NCI-H2227 (cell line): ENCODE results near the gene IFNGR1.

Source experiments
- DNase-seq: peaks from one replicate; lab custom pipeline; 2025; ENCODE audit not compliant: unreplicated experiment; lab: John Stamatoyannopoulos, UW

Gene IFNGR1

DNA sequence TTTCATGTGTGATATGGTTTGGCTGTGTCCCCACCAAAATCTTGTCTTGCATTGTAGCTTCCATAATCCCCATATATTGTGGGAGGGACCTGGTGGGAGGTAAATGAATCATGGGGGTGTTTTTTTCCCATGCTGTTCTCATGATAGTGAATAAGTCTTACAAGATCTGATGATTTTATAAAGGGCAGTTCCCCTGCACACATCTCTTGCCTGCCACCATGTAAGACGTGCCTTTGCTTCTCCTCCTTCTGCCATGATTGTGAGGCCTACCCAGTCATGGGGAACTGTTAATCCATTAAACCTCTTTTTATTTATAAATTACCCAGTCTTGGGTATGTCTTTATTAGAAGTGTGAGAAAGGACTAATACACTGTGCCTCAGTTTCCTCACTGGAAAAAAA is 41.6 kb downstream of the IFNGR1 start:
- no peak for DNase-seq

DNA sequence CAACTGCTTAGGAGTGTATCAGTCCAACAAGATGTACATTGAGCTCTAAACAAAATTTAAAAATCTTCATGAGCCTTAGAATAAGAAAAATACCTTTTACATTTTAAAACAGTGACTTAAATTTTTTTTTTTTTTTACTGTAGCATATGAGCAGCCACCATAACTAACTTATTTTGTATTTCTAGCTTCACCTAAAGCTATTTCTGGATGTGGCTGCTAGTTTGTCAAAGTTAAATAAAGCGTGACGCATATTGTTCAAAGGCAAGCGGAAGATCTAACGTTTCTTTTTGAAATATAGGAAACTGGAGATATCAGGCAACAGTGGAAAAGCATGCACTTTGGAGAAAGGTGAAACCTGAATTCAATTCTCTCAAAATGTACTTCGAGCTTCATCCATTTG is 42.5 kb downstream of the IFNGR1 start:
- DNase-seq, result no peak

DNA sequence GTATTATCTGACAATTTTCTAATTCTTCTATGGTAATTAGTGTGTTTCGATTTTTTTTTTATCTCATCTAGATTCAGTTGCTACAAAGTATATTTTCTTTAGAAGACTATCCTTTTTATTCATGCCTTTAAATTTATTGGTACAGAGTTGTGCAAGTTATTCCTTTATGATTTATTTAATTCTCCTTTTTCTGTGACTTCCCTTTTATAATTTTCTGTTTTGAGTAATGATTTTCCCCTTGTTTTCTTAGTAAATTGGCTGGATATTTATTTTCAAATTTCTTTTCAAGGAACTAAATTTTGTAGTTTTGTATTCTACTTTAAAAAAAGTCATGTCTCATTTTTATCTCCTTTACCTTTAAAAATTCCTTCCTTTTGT is 43.3 kb downstream of the IFNGR1 start:
- DNase-seq, result no peak

DNA sequence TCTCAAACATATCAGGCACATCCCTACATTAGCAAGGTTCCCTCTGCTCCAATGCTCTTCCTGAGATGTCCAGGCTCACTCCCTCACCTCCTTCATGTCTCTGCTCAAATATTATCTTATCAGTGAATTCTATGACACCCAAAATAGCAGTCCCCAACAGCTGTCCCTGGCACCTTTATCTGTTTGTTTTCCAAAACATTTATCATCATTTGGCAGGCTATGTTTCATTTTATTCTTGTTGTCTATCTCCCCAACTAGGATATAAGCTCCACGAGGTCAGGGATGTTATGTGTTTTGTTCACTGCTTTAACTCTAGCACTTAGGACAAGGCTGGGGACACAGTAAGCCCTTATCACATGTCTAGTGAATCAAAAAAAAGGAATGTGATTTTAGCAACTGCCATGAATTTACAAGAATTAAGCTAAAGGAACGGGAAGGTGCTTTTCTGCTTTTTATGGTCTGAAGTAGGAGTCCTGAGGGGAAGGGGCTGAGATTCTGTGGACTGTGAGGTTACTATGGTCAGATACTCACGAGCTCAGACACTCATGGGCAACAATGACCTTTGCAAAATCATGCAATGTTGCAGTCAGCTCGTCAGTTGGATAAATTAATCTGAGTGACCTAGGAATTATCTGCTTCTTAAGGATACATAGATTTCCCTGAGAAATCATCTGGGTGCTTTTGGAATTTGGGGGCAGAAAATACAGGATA is 43.9 kb downstream of the IFNGR1 start:
- DNase-seq, result no peak

DNA sequence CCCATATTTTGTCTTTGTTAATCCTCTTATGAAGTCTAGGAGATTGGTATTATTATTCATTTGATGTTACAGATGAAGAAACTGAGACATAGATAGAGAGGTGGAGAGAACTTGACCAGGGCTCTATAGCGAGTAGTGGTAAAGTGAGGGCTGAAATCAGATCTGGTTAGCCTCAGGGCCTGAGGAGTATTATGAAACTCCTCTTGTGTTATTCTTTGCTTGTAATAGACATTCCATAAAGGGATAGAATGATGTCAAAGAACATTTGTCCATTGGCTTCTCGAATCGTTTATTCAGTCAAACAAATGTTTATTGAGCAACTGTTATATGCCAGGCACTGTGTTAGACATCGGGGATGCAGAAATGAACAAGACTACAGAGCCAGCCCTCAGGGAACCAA is 45.7 kb downstream of the IFNGR1 start, which contains the start of gene IL22RA2:
TSS of gene IL22RA2 (minus strand) at position 144 of the 400 bp plus-strand sequence. CDS start 11,895 bp downstream, outside the sequence.
- no peak for DNase-seq

DNA sequence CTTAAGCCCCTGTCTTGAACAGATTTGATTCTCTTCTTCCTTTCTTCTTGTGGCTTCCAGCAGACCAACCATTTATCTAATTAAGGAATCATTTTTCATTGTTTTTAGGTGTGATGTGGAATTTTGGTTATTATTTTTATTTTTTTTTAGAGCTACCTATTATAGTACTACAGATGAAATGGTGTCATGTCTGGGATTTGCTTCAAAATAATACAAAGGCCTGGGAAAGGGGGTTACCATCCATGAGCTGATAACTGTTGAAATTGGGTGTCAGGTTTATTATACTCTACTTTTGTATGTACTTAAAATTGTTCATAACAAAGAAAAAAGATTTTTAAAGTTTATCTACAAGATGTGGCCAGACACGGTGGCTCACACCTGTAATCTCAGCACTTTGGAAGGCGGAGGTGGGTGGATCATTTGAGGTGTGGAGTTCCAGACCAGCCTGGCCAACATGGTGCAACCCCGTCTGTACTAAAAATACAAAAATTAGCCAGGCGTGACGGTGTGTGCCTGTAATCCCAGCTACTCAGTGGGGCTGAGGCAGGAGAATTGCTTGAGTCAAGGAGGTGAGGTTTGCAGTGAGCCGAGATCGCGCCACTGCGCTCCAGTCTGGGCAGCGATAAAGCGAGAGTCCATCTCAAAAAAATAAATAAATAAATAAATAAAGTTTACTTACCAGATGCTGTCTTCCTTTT is 46.3 kb downstream of the IFNGR1 start:
- no peak for DNase-seq

DNA sequence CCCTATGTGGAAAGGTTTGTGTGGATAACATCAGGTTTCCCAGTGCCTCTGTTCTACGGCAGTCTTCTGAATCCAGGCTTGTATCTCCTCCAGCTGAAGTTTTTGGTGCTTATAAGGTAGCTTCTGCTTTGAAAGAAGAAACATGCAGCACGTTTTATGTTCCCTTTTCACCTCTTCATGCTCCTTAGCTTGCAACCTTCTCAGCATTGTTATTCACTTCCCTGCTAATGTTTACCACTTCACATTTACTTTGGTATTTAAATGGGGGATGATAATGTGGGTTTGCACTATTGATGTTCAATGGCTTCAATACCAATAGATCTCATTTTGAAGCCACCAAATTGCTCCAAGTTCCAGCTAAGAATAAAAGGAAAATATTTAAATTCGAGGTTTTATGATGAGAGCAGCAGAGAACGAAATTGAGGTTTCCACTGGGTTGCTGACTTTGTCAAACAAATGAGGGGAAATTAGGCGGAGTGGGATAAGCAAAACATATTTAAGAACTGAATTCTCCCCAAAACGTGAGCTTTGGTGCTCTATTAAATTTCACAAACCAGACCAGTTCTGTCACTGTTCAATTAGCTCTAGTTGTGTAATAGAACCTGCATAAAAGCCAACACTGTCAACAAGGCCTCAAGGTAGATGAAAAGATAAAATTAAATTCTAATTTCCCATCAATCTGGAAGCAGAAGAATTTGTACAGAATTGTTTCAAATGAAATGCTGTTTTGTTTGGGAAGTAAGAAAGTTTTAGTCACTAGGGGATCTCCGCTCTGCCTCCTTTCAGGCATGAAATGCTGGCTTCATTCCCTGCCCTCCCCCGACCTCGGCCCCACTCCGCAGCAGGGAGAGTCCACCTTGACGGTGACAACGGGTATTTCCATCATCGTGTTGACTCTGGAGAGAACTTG is 47.1 kb downstream of the IFNGR1 start:
- DNase-seq, result no peak

DNA sequence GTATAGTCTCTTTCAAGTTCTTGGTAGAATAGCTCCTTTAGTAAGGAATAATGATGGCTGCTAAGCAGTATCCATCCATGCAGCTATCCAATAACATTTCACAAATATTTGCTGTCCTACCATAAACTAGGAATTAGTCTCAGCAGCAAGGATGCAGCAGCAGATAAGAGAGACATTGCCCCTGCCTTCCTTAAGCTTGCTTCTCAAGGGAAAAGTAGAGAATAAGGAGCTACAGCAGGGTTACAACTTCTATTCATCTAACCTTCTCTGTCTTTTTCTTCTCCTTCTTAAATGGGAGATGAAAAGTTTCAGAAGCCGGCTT is 48.2 kb downstream of the IFNGR1 start:
- no peak for DNase-seq

DNA sequence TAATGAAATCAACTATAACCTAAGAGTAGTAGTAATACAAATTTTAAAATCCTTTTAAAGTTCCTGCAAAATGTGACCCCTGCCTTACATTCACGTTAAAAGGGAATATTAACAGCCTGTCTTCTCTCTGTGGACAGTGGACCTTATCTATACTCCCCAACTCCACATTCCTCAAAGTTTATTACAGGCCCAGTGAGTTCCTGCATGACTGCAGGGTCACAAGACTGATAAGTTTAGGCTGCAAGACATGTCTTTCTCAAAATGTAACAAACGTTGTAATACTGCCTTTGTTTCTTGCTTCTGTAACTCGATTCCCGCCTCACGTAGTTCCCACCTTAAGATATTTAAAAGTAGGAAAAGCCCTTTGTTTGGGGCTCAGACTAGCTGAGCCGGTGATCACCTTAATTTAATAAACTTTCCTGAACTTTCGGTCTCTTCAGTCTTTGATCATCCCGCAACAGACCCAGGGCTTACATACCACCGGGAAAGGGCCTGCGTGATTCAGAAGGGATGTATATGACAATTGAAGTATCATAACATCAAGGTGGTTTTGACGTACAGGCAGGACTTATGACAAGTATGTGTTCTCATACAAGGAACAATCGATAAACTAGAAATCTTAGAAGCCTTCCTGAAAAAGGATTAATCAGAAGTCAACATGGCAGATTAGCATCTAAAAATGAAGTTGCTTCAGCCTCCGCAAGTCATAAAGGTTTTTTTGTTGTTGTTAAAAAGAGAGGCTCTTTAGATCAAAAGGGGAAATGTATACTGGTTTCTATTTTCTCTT is 48.7 kb downstream of the IFNGR1 start:
- no peak for DNase-seq

DNA sequence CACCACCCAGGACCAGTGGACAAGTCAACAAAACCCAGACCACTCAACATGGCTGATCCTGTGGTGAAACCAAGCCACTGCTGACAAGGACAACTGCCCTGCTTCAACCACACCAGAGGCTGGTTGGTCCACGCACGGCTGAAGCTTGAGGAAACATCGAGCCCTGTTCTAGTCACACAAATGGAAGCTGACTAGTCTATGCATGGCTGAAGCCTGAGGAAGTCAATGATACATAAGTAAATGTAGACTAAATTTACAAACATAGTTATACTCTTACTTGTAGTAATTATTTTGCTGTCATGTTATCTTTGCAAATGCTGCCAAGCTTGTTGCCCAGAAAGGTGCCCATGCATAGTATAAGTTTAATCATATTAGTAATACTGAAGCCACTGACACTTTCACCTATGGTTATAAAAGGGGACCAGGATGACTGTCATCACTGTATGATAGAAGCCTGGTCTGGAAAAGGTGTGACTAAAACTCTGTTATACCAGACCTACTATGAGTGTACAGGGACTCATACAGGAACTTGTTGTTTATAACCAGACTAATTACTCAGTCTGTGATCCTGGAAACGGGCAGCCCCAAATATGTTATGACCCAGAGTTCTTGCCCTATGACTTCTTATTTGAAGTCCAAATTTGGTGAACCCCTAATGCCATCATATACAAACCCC is 51.3 kb downstream of the IFNGR1 start:
- no peak for DNase-seq

DNA sequence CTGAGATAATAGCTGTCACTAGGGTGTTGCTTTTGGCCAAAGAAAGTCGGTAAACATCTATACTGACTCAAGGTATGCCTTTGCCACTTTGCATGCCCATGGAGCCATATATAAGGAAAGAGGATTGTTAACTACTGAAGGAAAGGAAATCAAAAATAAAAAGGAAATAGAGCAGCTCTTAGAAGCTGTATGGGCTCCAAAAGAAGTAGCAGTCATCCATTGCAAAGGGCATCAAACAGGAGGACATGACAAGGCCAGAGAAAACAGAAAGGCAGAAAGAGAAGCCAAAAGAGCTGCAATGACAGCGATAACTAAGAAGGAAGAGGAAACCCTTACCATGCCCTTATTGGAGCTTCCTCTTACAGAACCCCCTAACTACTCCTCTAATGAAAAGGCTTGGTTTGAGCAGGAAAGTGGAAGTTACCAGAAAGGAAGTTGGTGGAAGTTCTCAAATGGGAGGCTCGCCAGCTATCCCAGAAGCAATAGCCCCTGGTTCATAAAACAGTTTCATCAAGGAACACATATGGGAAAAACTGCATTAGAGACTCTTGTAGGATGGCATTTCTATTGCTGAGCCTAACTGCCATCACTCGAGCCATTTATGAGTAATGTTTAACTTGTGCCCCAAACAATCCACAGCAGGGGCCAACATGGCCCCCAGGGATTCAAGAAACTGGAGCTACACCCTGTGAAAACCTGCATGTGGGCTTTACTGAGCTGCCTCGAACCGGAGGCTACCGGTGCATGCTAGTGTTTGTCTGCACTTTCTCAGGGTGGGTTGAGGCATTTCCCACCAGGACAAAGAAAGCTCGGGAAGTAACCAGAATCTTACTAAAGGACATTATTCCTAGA is 52.7 kb downstream of the IFNGR1 start:
- DNase-seq, result no peak

DNA sequence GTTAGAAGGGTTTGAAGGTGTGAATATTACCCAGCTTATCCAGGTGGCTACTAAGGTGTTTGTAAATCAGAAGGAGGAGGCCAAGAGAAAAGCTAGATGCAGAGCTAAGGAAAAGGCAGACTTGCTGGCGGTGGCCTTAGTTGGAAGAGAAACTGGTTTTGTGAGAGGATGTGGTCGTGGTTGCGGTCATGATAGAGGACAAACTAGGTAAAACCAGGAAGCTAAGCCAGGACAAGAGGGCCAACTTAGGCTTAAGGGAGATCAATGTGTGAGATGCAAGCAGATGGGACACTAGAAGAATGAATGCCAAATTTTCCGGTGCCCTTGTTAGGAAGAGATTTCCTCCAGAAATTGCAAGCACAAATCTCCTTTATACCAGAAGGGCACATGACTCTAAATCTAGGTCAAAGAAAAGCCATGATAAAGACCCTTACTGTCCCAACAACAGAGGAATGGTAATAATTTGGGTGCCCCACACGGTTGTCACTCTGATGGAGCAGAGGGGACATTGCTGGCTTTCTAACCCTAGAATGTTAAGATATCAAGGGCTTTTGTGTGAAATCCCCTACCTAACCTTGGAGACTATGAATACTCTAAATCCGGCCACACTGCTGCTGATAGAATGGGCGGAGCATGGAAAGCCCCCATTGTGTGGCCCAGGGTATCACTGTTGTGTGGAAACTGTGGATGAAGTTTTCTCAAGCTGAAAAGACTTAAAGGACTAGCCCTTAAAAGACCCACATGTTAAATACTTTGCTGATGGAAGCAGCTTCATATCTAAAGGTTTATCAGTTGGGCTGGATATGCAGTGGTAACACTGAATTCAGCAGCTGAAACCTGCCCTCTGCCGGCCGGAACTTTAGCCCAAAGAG is 53.6 kb downstream of the IFNGR1 start:
- no peak for DNase-seq

DNA sequence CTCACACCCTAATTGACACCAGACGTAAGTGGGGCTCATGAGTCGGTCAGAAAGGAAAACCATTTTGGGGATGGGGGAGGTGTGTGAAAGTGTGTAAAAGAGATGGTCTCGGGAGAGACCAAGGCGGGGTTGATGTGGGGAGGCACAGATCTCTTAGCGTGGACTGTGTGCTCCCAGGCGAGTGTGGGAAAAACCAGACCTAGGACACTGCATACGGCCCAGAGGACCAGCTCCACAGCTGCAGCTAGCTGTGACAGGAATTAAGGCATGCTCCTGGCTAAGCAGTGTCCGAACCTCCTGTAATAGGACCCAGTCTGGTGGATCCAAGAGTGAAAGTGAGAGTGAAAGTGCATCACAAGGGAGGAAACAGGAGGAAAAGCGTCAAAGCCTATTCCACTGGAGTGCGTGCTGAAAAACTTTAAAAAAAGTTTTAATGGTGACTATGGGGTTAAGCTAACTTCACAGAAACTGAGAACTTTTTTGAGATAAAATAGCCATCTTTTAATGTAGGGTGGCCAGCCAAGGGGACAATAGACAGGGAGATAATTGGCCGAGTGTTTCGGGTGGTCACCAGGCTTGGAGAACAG is 55.4 kb downstream of the IFNGR1 start:
- no peak for DNase-seq

DNA sequence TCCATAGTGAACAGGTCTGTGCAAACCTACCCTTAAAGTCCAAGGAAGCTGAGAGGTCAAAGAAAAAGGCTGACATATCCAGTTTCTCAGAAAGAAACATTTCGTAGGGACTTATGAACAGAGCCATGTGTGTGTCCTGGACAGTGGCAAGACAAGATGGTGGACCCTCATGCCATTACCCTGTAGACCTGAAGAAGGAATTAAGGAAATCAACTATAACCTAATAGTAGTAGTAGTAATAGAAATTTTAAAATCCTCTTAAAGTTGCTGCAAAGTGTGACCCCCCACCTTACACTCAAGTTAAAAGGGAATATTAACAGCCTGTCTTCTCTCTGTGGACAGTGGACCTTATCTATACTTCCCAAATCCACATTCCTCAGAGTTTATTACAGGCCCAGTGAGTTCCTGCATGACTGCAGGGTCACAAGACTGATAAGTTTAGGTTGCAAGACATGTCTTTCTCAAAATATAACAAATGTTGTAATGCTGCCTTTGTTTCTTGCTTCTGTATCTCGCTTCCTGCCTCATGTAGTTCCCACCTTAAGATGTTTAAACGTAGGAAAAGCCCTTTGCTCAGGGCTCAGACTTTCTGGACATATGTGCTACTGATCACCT is 56.4 kb downstream of the IFNGR1 start:
- DNase-seq, result no peak

DNA sequence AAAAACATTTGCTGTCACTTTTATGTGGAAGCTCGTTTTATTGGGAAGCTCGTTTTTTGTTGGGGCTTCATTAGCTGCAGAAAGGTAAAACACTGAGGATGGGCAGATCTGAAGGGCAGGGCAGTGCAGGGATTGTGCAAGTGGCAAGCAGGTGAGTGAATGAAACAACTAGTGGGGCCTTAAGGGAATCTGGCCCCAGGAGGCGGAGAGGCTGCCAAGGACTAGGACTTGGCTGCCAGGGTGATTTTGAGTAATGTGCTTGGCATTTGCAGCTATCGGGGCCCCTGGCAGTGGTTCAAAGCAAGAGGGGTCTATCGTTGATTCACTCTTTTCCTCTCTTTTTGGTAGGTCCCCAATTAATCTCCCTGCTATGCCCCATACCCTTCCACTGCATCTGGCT is 57.2 kb downstream of the IFNGR1 start:
- DNase-seq, result no peak

DNA sequence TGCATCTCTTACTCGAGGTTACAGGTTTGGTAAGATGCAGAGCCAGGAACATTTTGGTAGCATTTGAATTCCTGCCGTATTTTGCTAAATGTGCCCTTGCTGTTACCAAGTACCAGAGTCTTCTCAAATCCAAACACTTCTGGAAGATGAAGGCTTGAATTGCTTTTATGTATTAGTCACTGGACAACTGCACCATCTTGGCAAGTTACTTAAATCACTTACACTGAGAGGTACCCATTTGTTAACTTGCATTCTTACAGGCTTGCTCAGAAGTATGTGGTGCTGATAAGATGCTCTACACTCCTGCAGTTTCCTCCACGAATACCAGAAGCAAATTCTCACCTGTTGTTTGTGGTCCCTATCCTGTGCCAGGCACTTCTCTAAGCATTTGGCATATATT is 58.4 kb downstream of the IFNGR1 start:
- DNase-seq, result no peak

DNA sequence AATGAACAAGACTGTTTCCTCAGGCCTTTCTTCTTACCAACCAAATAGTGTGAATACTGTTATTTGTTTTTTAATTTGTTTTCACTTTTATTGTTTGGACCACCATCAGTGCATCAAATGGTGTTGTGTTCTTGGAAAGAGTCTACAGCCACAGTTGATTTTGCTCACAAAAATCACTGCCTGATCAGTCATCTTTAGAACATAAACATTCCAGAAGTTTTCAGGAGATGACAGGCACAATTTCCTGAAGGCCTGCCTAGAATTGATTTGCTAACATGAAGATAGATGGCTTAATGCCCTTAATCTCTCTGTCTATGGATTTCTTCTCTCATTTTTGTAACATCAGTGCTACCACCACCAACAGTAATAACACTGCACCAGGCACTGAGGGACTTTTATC is 59.3 kb downstream of the IFNGR1 start:
- no peak for DNase-seq

DNA sequence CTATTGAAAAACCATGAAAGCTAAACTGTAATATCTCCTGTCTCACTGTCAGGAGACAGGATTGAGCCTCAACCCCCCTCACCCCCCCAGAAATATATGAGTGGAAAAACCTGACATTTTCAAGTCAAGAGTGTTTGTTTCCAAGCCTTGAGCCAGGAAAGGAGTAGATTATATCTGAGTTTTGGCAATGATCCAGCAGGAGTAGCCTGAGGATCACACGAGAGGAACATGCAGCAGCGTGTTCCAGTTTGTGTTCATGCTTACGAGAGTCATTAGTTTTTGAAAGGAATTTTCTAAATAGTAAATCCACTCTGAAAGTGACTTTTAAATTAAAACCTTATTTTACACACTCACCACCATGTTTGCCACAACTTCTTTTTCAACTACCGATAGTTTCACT is 61.6 kb downstream of the IFNGR1 start:
- no peak for DNase-seq
